ENCODE data around the gene ATPAF1.
"Not testable (repeated sequence)": the region's sequence is repeated elsewhere in the genome, so short reads cannot be mapped to it uniquely, and the experiment has no call there.

ATPAF1 gene

GRCh38 chr1:46659307-46659870 is 8.8 kb downstream of the ATPAF1 start:
- ChIA-PET CTCF (no interaction called here), POLR2A (interaction anchor here (1.1 kb wide), 1 partner anchor 8 kb away, joined by 3 read pairs; no protein-coding TSS in a partner anchor)
- no peak for TF ChIP-seq LEF1 (IDR thresholded peaks at IDR 0.05; ENCODE audit: borderline replicate concordance)
- no peak for TF ChIP-seq FOXK2 (IDR thresholded peaks at IDR 0.05)
- no peak for TF ChIP-seq ELF4 (IDR thresholded peaks at IDR 0.05)
- no peak for TF ChIP-seq ARNT (IDR thresholded peaks at IDR 0.05)
- no peak for TF ChIP-seq L3MBTL2 (conservative IDR thresholded peaks at IDR 0.05)
- TF ChIP-seq FOXM1 (IDR thresholded peaks at IDR 0.05; ENCODE audit: borderline replicate concordance), result no peak
- TF ChIP-seq PKNOX1 (IDR thresholded peaks at IDR 0.05), result no peak
- no peak for TF ChIP-seq CTBP1 (IDR thresholded peaks at IDR 0.05; ENCODE audit: borderline replicate concordance)
- no peak for TF ChIP-seq HDGF (IDR thresholded peaks at IDR 0.05; ENCODE audit: borderline replicate concordance)
- no peak for TF ChIP-seq SP1 (IDR thresholded peaks at IDR 0.05)
- TF ChIP-seq TARDBP (IDR thresholded peaks at IDR 0.05), result no peak
- no peak for TF ChIP-seq FOXA1 (IDR thresholded peaks at IDR 0.05)
- no peak for TF ChIP-seq SUZ12 (IDR thresholded peaks at IDR 0.05)
- no peak for TF ChIP-seq ZNF384 (IDR thresholded peaks at IDR 0.05)
- no peak for TF ChIP-seq NFRKB (IDR thresholded peaks at IDR 0.05)
- no peak for TF ChIP-seq BHLHE40 (IDR thresholded peaks at IDR 0.05; ENCODE audit: borderline replicate concordance)
- DNase-seq (ENCODE audit: extremely low spot score), result no peak

GRCh38 chr1:46657775-46658174 is 10.4 kb downstream of the ATPAF1 start:
- CTCF ChIA-PET, result interaction anchor here (1.6 kb wide), 1 partner anchor 67 kb away, joined by 4 read pairs; no protein-coding TSS in a partner anchor
- POLR2A ChIA-PET, result interaction anchor here (1.2 kb wide), 1 partner anchor 10 kb away, joined by 3 read pairs; the partner anchor contains the start of gene ATPAF1
- no peak for DNase-seq (ENCODE audit: extremely low spot score)
- TF ChIP-seq PKNOX1 (IDR thresholded peaks at IDR 0.05), result no peak
- TF ChIP-seq ELF4 (IDR thresholded peaks at IDR 0.05), result no peak
- TF ChIP-seq HDGF (IDR thresholded peaks at IDR 0.05; ENCODE audit: borderline replicate concordance), result no peak
- no peak for TF ChIP-seq FOXM1 (IDR thresholded peaks at IDR 0.05; ENCODE audit: borderline replicate concordance)
- TF ChIP-seq NFRKB (IDR thresholded peaks at IDR 0.05), result no peak
- no peak for TF ChIP-seq SUZ12 (IDR thresholded peaks at IDR 0.05)

DNA sequence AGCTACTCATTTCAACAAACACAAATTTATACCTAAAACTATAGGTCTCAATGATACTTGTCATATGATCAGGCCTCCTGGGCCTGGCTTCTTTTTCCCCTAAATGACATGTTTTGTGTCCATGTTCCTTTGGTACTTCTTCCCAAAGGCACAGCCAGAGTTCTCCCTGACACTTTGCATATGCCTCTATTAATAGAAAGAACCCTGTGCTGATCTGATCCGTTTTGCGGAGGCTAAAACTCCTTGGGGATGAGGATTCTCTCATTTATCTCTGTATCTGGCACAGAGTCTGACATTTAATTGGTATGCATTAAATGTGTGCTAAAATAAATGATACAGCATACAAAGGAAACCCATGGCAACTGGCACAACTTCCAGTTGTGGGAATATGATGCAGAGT is 11.5 kb downstream of the ATPAF1 start:
- POLR2A ChIA-PET, result interaction anchor here (0.6 kb wide), 1 partner anchor 63 kb away, joined by 3 read pairs; the partner anchor contains the start of gene EFCAB14
- CTCF ChIA-PET, result no interaction called here
- TF ChIP-seq SUZ12 (IDR thresholded peaks at IDR 0.05), result no peak
- no peak for TF ChIP-seq TARDBP (IDR thresholded peaks at IDR 0.05)
- TF ChIP-seq ELF4 (IDR thresholded peaks at IDR 0.05), result no peak
- TF ChIP-seq FOXA1 (IDR thresholded peaks at IDR 0.05), result no peak
- TF ChIP-seq FOXK2 (IDR thresholded peaks at IDR 0.05), result no peak
- TF ChIP-seq HDGF (IDR thresholded peaks at IDR 0.05; ENCODE audit: borderline replicate concordance), result no peak
- no peak for TF ChIP-seq BHLHE40 (IDR thresholded peaks at IDR 0.05; ENCODE audit: borderline replicate concordance)
- no peak for TF ChIP-seq LEF1 (IDR thresholded peaks at IDR 0.05; ENCODE audit: borderline replicate concordance)
- no peak for TF ChIP-seq FOXM1 (IDR thresholded peaks at IDR 0.05; ENCODE audit: borderline replicate concordance)
- no peak for TF ChIP-seq L3MBTL2 (conservative IDR thresholded peaks at IDR 0.05)
- TF ChIP-seq CTBP1 (IDR thresholded peaks at IDR 0.05; ENCODE audit: borderline replicate concordance), result no peak
- DNase-seq (ENCODE audit: extremely low spot score), result no peak

DNA sequence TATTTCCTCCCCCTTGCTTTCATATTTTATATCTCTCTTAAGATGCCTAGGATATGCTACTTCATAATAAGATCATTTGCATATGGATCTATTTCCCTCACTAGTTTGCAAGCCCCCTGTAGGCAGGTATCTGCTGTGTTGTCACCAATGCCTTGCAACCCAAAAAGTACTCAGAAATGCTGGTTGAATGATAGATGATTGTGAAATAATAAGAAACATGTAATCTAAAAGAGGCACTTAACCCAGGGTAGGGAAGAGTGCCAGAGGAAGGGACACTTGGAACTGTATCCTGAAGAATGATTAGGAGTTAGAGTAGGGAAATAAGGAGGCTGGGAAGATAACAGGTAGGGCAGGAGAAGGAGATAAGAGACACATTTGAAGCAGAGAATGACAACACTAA is 12.3 kb downstream of the ATPAF1 start:
- ChIA-PET POLR2A (no interaction called here), CTCF (no interaction called here)
- DNase-seq (ENCODE audit: extremely low spot score), result no peak
- no peak for TF ChIP-seq FOXM1 (IDR thresholded peaks at IDR 0.05; ENCODE audit: borderline replicate concordance)
- TF ChIP-seq ELF4 (IDR thresholded peaks at IDR 0.05), result no peak
- no peak for TF ChIP-seq CTBP1 (IDR thresholded peaks at IDR 0.05; ENCODE audit: borderline replicate concordance)
- no peak for TF ChIP-seq FOXA1 (IDR thresholded peaks at IDR 0.05)
- TF ChIP-seq TARDBP (IDR thresholded peaks at IDR 0.05), result no peak
- TF ChIP-seq ZNF384 (IDR thresholded peaks at IDR 0.05), result no peak
- TF ChIP-seq L3MBTL2 (conservative IDR thresholded peaks at IDR 0.05), result no peak
- TF ChIP-seq FOXK2 (IDR thresholded peaks at IDR 0.05), result no peak
- TF ChIP-seq SP1 (IDR thresholded peaks at IDR 0.05), result no peak
- no peak for TF ChIP-seq ARNT (IDR thresholded peaks at IDR 0.05)
- TF ChIP-seq LEF1 (IDR thresholded peaks at IDR 0.05; ENCODE audit: borderline replicate concordance), result no peak
- TF ChIP-seq HDGF (IDR thresholded peaks at IDR 0.05; ENCODE audit: borderline replicate concordance), result no peak
- TF ChIP-seq PKNOX1 (IDR thresholded peaks at IDR 0.05), result no peak
- TF ChIP-seq BHLHE40 (IDR thresholded peaks at IDR 0.05; ENCODE audit: borderline replicate concordance), result no peak
- TF ChIP-seq NFRKB (IDR thresholded peaks at IDR 0.05), result no peak
- no peak for TF ChIP-seq SUZ12 (IDR thresholded peaks at IDR 0.05)

GRCh38 chr1:46654698-46655097 is 13.5 kb downstream of the ATPAF1 start:
- DNase-seq (ENCODE audit: extremely low spot score); POLR2A ChIA-PET: not testable (repeated sequence)
- CTCF ChIA-PET, result interaction anchor here (0.6 kb wide), 1 partner anchor 109 kb away, joined by 4 read pairs; no protein-coding TSS in a partner anchor

DNA sequence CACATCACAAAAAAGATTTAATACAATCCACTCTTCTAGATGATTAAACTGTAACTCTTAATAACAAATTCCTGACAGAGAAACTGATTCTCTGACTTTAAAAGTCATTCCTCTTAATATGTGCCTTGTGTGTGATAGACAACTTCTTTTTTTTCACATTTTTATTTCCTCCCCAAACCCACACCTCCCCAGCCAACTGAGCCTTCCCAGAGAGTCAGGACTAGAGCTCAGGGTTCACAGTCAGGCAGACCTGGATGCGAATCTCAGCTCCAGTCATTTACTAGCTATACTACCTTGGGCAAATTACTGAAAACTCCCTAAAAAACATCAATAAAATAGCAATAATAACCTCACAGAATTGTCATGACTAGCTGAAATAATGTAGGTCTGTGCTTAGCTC is 14.2 kb downstream of the ATPAF1 start:
- DNase-seq (ENCODE audit: extremely low spot score), result no peak
- POLR2A ChIA-PET, result interaction anchor here (1.1 to 1.9 kb wide), 2 partner anchors 10 to 14 kb away, joined by 3 to 5 read pairs; partner anchors contain the start of gene ATPAF1
- no peak for TF ChIP-seq ELF4 (IDR thresholded peaks at IDR 0.05)
- no peak for TF ChIP-seq ZNF384 (IDR thresholded peaks at IDR 0.05)
- CTCF ChIA-PET, result interaction anchor here (0.6 kb wide), 1 partner anchor 109 kb away, joined by 4 read pairs; no protein-coding TSS in a partner anchor

Data from HEK293T (cell line).